ENCODE data around the gene ZNF784.

The ZNF784 gene

DNA sequence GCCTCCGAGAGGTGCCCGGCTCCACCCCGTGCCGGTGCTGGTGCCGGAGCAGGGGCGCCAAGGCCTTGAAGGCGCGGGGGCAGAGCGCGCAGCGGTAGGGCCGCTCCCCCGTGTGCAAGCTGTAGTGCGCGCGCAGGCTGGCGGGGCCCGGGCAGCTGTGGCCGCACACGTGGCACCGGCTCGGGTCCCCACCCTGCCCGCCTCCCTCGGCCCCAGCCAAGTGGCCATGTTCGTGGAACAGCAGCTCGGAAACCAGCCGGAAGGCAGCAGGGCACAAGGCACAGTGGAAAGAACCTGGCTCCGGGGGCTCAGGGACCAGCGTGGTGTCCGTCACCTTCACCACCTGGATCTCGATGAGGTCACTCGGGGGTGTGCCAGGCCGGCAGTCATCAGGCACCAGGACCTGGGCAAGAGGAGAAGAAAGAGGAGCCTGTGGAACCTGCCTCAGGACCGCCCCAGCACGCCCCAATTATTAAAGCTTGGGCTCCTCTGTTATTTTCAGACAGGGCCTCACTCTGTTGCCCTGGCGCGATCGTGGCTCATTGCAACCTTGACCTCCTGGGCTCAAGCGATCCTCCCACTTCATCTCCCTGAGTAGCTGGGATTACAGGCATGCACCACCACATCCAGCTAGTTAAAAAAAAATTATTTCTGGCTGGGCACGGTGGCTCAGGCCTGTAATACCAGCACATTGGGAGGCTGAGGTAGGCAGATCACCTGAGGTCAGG is 2.0 kb downstream of the ZNF784 start:
- FAIRE-seq (no peak), DNase-seq (ENCODE audit: insufficient read length, low spot score) (no peak)

DNA sequence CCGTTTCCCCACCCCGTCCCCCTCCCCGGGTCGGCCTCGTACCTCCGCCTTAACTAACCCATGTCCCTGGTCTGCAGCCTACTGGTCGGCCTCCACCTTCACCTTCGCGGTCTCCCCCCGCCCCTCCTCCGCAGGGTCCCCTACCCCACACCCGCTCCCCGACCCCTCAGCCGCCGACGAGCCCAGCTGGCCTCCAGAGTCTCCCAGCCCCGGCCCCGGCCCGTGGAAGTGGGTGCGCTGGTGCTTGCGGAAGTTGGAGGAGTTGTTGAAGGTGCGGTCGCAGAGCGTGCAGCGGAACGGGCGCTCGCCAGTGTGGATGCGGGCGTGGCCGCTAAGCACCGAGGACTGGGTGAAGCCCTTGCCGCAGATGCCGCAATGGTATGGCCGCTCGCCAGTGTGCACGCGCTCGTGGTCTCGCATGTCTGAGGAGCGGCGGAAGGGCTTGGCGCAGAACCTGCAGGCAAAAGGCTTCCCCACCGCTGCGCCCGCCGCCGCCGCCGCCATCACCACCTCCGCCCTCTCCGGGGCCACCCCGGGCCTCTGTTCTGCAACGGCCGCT is 2.6 kb downstream of the ZNF784 start:
- DNase-seq (ENCODE audit: insufficient read length, low spot score) = no peak
- FAIRE-seq = no peak

DNA sequence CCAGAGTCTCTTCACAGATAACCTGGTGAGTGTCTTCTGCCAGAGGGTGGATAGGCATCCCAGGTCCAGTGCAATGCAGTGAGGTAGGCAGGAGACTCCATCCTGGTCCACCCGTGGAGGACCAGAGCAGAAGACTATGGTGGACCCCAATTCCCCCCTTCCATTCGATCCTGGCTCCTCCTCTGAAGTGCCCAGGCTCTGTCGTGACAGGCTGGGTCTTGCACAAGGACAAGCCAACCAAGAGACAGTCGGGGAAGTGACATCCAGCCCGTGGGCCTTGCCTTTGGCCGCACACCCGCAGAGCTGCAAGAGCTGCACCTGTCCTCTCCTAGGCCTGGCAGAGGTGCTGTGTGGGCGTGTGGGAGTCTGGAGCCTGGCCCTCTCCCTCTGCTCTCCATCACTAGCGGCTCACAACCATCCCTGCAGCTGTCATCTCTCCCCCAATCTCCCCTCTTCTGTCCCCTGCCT is 3.1 kb downstream of the ZNF784 start:
- FAIRE-seq = no peak
- no peak for DNase-seq (ENCODE audit: insufficient read length, low spot score)

DNA sequence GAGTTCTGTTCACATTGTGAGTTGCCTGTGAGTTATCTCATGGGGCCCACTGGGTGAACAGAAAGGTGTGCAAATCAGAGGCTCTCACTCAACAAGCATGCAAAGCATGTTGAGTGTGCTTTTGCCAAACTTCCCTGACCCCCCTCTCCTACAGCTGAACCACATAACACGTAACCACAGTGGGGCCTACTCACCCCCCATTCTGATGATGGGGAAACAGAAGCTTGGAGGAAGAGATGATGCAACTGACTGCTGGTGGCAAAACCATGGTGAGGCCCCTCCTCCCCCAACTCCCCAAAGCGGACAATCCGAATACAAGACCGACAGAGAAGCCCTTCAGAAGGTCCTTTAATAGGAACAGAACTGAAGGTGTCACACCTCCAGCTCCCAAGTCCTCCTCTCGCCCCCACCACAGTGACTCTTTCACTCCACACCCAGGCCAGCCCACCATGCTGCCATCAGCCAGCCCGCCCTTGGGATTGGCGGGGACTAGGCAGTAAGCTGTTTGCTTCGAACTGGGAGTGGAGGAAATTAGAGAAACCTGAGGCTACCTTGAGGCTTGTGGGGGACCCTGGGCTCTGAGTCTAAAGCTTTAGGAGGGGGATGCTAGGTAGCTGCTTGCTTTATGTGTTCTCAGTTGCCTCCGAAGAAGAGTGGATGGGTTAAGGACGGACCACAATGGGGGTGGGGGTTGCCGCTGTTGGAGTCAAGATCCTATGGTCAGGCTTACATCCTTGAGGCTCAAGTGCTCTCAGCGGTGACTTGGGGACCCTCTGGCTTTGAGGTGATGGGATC is 3.8 kb downstream of the ZNF784 start:
- DNase-seq (ENCODE audit: insufficient read length, low spot score) = no peak
- no peak for FAIRE-seq

DNA sequence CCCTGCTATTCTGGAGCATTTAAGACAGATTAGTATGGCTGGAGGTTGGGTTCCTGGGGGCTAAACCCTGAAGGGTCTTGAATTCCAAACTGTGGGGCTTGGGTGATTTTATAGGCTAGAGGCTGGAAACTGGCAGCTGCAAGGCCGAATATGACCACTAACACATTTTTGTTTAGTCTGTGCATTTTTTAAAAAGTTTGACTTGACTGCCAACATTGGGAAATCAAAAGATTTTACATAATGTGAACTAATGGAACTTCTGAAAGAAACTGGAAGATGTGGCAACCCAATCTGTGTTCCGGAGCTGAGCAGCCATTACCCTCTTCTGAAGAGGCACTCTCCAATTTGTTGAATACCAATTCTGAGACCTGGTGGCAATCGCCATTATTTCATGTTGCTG is 5.1 kb downstream of the ZNF784 start:
- FAIRE-seq (no peak), DNase-seq (ENCODE audit: insufficient read length, low spot score) (no peak)

DNA sequence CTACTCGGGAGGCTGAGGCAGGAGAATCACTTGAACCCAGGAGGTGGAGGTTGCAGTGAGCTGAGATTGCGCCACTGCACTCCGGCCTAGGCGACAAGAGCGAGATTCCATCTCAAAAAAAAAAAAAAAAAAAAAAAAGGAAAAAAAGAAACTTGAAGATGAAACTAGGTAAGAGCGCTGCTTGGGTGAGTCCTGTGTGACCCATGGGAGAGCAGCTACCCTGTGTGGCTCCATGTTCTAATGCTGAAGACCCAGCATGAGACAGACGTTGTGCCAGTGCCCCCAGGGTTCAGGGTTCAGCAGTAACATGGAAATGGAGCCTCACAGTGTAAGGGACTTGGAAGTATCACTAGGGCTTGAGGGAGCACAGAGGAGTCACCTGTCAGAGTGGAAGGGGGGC is 5.9 kb downstream of the ZNF784 start:
- DNase-seq (ENCODE audit: insufficient read length, low spot score) = no peak
- FAIRE-seq = no peak

DNA sequence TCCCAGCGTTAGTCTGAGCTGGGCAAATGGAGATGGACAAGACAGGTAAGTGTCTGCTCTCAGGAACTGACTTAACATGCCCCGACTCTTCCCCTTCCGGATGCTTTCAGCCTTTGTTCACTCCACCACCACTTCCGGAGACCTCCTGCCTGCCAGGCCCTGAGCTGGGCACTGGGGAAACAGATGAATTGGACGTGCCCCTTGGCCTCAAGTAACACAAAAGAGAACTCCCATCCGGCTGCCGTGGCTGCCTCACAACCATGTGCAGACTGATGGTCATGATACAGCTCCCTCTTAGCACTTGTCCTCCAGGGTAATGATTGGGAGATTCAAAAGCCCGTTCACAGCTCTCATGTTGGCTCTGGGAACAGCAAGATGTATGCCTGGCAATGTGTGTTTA is 6.9 kb downstream of the ZNF784 start:
- DNase-seq (ENCODE audit: insufficient read length, low spot score) = no peak

DNA sequence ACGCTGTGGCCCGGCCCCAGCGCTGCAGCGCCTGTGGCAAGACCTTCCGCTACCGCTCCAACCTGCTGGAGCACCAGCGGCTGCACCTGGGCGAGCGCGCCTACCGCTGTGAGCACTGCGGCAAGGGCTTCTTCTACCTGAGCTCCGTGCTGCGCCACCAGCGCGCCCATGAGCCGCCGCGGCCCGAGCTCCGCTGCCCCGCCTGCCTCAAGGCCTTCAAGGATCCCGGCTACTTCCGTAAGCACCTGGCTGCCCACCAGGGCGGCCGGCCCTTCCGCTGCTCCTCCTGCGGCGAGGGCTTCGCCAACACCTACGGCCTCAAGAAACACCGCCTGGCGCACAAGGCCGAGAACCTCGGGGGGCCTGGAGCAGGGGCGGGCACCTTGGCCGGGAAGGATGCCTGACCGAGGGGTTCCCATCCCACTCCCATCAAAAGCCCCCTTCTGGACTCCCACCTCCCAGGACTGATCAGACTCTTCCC is 7.9 kb downstream of the ZNF784 start:
- no peak for DNase-seq (ENCODE audit: insufficient read length, low spot score)
- FAIRE-seq = no peak

More for the DNA sequence above, 6.9 kb downstream of the ZNF784 start:
- FAIRE-seq = no peak

DNA sequence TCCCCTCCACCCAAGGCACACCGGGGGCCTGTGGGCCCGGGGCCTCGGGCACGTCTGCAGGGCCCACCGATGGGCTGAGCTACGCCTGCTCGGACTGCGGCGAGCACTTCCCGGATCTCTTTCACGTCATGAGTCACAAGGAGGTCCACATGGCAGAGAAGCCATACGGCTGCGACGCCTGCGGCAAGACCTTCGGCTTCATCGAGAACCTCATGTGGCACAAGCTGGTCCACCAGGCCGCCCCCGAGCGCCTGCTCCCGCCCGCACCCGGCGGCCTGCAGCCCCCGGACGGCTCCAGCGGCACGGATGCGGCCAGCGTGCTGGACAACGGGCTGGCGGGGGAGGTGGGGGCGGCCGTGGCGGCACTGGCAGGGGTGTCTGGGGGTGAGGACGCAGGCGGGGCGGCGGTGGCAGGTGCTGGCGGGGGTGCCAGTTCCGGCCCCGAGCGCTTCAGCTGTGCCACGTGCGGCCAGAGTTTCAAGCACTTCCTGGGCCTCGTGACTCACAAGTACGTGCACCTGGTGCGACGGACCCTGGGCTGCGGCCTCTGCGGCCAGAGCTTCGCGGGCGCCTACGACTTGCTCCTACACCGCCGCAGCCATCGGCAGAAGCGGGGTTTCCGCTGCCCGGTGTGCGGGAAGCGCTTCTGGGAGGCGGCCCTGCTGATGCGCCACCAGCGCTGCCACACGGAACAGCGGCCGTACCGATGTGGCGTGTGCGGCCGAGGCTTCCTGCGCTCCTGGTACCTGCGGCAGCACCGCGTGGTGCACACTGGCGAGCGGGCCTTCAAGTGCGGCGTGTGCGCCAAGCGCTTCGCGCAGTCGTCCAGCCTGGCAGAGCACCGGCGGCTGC is 8.6 kb downstream of the ZNF784 start:
- no peak for FAIRE-seq
- no peak for DNase-seq (ENCODE audit: insufficient read length, low spot score)

DNA sequence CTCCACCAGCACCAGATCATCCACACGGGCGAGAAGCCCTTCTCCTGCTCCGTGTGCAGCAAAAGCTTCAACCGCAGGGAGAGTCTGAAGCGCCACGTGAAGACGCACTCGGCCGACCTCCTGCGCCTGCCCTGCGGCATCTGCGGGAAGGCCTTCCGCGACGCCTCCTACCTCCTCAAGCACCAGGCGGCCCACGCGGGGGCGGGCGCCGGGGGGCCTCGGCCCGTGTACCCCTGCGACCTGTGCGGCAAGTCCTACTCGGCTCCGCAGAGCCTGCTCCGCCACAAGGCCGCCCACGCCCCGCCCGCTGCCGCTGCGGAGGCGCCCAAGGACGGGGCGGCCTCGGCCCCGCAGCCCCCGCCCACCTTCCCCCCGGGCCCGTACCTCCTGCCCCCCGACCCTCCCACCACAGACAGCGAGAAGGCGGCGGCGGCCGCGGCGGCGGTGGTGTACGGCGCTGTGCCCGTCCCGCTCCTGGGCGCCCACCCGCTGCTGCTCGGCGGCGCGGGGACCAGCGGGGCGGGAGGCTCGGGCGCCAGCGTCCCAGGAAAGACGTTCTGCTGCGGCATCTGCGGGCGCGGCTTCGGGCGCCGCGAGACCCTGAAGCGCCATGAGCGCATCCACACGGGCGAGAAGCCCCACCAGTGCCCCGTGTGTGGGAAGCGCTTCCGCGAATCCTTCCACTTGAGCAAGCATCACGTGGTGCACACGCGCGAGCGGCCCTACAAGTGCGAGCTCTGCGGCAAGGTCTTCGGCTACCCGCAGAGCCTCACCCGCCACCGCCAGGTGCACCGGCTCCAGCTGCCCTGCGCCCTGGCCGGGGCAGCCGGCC is 9.4 kb downstream of the ZNF784 start:
- no peak for FAIRE-seq
- DNase-seq (ENCODE audit: insufficient read length, low spot score) = no peak

DNA sequence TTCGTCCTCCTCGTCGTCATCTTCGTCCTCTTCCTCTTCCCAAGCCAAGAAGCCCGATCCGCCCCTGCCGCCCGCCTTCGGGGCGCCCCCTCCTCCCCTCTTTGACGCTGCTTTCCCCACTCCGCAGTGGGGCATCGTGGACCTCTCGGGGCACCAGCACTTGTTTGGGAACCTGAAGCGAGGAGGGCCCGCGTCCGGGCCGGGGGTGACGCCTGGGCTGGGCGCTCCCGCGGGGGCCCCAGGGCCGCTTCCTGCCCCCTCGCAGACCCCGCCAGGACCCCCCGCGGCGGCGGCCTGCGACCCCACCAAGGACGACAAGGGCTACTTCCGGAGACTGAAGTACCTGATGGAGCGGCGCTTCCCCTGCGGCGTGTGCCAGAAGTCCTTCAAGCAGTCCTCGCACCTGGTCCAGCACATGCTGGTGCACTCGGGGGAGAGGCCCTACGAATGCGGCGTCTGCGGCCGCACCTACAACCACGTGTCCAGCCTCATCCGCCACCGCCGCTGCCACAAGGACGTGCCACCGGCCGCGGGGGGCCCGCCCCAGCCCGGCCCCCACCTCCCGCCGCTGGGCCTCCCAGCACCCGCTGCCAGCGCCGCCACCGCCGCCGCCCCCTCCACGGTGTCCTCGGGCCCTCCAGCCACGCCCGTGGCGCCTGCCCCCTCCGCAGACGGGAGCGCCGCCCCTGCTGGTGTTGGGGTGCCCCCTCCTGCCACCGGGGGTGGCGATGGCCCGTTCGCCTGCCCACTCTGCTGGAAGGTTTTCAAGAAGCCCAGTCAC is 10.2 kb downstream of the ZNF784 start:
- FAIRE-seq = no peak
- DNase-seq (ENCODE audit: insufficient read length, low spot score) = no peak

DNA sequence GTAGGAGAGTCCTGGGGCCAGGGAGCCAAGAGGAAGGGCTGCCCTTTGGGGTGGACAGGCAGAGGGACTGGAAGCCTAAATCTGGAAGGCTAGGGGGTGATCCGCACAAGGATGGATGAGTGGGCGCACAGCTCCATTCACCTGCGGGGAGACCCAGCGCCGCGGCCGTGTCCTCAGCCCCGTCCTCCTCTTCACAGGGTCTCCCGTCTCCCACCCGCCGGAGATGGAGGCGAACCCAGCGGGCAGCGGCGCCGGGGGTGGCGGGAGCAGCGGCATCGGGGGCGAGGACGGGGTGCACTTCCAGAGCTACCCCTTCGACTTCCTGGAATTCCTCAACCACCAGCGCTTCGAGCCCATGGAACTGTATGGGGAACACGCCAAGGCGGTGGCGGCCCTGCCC is 11.0 kb downstream of the ZNF784 start:
- no peak for FAIRE-seq
- no peak for DNase-seq (ENCODE audit: insufficient read length, low spot score)

DNA sequence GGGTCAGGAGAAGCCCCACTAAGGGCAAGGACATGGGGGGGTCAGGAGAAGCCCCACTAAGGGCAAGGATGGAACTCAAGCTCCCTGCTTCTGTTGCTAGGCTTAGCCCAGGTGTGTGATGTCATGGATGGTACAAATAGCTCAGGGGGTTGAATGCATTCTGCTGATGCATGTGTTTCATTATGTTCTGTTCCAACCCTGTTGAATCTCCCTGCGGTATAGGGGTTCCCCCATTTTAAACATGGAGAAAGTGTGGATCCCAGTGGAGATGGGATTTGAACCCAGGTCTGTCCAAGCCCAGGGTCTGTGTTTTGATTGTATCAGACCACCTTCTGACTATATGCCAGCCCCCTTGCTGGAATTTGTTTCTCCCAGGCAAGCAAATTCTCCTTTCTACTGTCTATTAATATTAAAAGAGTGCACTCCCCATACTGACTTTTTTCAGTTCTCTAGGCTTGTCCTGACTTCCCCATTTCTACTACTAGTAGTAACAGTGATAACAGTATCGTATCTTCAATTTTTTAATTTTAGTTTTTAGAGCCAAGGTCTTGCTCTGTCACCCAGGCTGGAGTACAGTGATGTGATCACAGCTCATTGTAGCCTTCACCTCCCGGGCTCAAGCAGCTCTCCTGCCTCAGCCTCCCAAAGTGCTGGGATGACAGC is 12.3 kb downstream of the ZNF784 start:
- FAIRE-seq (no peak), DNase-seq (ENCODE audit: insufficient read length, low spot score) (no peak)

DNA sequence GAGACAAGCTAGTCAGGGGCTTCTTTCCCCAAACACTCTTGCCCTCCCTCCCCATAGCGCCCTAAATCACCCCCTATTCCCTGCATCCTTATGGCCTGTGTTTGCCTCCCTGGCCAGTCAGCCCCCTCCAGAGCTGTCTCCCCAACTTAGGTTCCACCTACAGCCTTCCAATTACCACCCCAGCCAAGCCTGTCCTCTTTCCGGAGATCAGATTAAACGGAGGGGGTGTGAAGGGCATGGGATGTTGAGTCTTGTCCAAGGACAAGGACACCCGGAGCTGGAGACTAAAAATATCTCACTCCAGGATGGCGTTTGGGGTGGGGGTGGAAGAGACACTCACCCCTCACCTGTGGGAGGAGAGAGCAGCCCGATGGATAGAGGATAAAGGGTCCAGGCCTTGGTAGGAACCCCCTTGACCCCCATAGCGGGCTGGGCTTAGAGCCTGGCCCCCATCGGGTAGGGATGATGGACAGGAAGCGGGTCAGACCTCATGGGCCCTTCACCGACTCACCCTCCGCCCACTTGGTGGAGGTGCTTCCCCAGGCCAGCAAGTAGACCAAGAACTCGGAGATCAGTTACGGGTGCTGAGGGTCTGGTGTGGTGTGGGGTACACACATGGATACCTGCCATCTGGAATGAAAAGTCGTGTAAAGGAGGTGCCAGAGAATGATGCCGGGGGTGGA is 12.9 kb downstream of the ZNF784 start:
- FAIRE-seq (no peak), DNase-seq (ENCODE audit: insufficient read length, low spot score) (no peak)

DNA sequence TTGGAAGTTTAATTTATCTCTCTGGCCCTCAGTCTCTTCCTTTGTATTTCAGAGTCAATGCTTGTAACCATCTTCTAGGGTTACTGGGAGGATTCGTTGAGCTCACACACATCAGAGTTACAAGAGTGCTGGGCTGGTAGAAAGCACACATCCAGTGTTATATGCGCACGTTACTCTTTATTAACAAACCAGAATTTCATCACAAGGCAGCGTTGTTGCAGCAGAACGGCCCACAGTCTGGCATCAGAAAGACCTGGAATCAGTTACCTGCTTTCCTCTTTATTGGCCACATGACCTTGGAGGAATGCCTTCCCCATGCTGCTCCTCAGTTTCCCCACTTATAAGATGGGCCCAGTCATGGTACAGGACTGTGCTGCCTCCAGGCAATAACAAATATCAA is 15.0 kb downstream of the ZNF784 start:
- DNase-seq (ENCODE audit: insufficient read length, low spot score) (no peak), FAIRE-seq (no peak)

DNA sequence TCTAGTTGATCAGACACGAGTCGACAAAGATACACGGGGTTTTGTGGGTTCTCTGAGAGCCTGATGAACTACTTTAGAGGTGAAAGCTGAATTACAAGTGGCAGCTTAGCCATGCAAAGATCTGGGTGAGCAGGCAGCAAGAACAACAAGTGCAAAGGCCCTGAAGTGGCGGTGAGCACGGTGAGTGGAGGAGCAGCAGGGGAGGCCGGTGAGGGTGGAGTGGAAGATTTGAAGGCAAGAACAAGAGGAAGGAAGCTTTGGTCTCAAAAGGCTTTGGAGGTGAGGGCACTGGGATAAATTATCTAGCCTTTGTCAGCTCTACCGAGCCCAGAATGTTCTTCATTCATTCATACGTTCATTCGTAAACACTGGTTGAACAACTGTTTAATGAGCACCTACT is 17.5 kb downstream of the ZNF784 start:
- DNase-seq (ENCODE audit: insufficient read length, low spot score) (no peak), FAIRE-seq (no peak)

DNA sequence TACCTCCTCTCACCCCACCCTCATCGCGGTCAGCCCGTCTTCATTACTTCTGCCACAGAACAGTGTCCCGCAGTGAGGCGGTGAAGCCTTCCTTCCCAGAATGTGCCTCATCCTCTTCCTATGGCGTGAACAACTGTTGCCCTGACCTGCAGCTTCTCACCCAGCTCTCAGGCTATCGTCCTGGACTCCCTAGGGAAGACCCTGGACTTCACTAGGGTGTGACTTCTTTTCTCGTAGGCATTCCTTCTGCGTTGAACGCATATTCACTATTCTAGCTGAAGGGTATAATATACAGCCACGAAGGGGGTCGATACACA is 17.9 kb downstream of the ZNF784 start:
- no peak for FAIRE-seq
- no peak for DNase-seq (ENCODE audit: insufficient read length, low spot score)
